ENCODE measurements around the gene KCNJ11.
A peak's percentile ranks its signal among the peaks of the same experiment; 100 is the strongest.

GRCh38 chr11:17384002-17384511 lies 4.4 kb downstream of the KCNJ11 start:
- TF ChIP-seq CTCF (IDR thresholded peaks at IDR 0.05) (peak; percentile 72 to 93 (median 88)), POLR2A (IDR thresholded peaks at IDR 0.05) (no peak)

All from Peyer's patch (tissue), 4 donors.